Glutamatergic neuron (in vitro differentiated cells): Measurements from ENCODE around the gene RNASEH1. TPM values are rescaled to one million over a fixed set of nuclear protein-coding genes. Genes with fewer than 3 reads are reported as not detected.
"Not testable (repeated sequence)": the region's sequence is repeated elsewhere in the genome, so short reads cannot be mapped to it uniquely, and the experiment has no call there.

Experiments
- DNase-seq: peaks from one replicate; pipeline ENCODE4 v3.0.0; 2022
- H3K27ac Mint-ChIP-seq: one replicate; pipeline ENCODE4 v1.8.0; 2020; ENCODE audit warnings: mild to moderate bottlenecking, mixed read lengths, inconsistent platforms; ENCODE audit not compliant: unreplicated experiment
- H3K27me3 Mint-ChIP-seq: one replicate; pipeline ENCODE4 v1.8.0; 2020; ENCODE audit warnings: mild to moderate bottlenecking, moderate library complexity, mixed read lengths, inconsistent platforms; ENCODE audit not compliant: unreplicated experiment
- H3K36me3 Mint-ChIP-seq: one replicate; pipeline ENCODE4 v1.8.0; 2020; ENCODE audit warnings: mild to moderate bottlenecking, mixed read lengths, inconsistent platforms; ENCODE audit not compliant: unreplicated experiment
- H3K4me1 Mint-ChIP-seq: one replicate; pipeline ENCODE4 v1.8.0; 2020; ENCODE audit warnings: mild to moderate bottlenecking, low read depth, mixed read lengths, inconsistent platforms; ENCODE audit not compliant: unreplicated experiment
- H3K4me3 Mint-ChIP-seq: one replicate; pipeline ENCODE4 v1.8.0; 2020; ENCODE audit warnings: mild to moderate bottlenecking, mixed read lengths, inconsistent platforms; ENCODE audit not compliant: unreplicated experiment
- H3K9me3 Mint-ChIP-seq: one replicate; pipeline ENCODE4 v1.8.0; 2020; ENCODE audit warnings: mild to moderate bottlenecking, moderate library complexity, mixed read lengths, inconsistent platforms; ENCODE audit not compliant: unreplicated experiment
- total RNA-seq: library from RNA; stranded (reverse); fragmentation: NEBNext Ultra II Directional; extraction: Animal tissue kit (Norgen Biotek cat#: 25700); gene quantifications from one replicate; pipeline ENCODE4 v1.2.1, GENCODE V29; 2021; ENCODE audit not compliant: unreplicated experiment
- TF ChIP-seq, protein P1 (sequence below): fragments of 200-600 bp; sonication (generic); IDR thresholded peaks from one replicate; pipeline ENCODE4 v1.5.0; 2021; ENCODE audit not compliant: partially characterized antibody, unreplicated experiment

Gene RNASEH1
- total RNA-seq, 1 donor from 2014 or later: 34.6 TPM

DNA sequence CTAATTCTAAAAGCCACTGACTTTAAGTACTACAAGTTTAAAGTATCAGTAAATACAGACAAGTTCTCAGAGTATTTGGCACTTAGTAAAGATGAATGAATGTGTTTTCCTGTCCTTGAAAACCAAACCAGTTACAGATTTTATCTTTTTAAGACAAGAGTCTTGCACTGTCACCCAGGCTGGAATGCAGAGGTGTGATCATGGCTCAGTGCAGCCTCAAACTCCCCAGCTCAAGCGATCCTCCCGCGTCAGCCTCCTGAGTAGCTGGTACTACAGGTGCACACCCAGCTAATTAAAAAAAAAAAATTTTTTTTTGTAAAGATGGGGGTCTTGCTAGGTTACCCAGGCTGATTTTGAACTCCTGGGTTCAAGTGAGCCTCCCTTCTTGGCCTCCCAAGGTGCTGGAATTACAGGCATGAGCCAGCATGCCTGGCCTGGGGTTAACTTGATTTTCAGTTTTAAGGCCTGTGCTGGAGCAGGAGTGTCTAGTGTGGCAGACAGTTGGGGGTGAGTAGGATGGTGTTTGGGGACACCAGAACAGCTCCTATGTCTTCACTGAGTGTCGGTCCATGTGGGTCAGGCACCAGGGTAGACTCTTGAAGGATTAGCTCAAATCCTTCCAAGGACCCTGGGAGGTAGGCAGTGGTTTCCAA is 26.6 kb upstream of the RNASEH1 start:
- H3K36me3 Mint-ChIP-seq: peaks cover 6% of the 10 kb centered on the region
- no peak overlapping the region for H3K27ac Mint-ChIP-seq
- no peak overlapping the region for H3K4me3 Mint-ChIP-seq

GRCh38 chr2:3584076-3584475 is 25.9 kb upstream of the RNASEH1 start:
- peaks cover 3% of the 10 kb centered on the region for H3K4me1 Mint-ChIP-seq
- no peaks in the 10 kb centered on the region for H3K36me3 Mint-ChIP-seq
- no peak for DNase-seq
- H3K9me3 Mint-ChIP-seq: no peaks in the 10 kb centered on the region
- TF ChIP-seq, protein P1, sequence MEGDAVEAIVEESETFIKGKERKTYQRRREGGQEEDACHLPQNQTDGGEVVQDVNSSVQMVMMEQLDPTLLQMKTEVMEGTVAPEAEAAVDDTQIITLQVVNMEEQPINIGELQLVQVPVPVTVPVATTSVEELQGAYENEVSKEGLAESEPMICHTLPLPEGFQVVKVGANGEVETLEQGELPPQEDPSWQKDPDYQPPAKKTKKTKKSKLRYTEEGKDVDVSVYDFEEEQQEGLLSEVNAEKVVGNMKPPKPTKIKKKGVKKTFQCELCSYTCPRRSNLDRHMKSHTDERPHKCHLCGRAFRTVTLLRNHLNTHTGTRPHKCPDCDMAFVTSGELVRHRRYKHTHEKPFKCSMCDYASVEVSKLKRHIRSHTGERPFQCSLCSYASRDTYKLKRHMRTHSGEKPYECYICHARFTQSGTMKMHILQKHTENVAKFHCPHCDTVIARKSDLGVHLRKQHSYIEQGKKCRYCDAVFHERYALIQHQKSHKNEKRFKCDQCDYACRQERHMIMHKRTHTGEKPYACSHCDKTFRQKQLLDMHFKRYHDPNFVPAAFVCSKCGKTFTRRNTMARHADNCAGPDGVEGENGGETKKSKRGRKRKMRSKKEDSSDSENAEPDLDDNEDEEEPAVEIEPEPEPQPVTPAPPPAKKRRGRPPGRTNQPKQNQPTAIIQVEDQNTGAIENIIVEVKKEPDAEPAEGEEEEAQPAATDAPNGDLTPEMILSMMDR: no peak
- H3K4me3 Mint-ChIP-seq: no peak overlapping the region
- no peaks in the 10 kb centered on the region for H3K27me3 Mint-ChIP-seq
- no peak overlapping the region for H3K27ac Mint-ChIP-seq

More for the DNA sequence above, 26.6 kb upstream of the RNASEH1 start:
- H3K27me3 Mint-ChIP-seq: no peaks in the 10 kb centered on the region
- TF ChIP-seq, protein P1: no peak
- H3K4me1 Mint-ChIP-seq: no peaks in the 10 kb centered on the region
- no peak for DNase-seq
- H3K9me3 Mint-ChIP-seq: peaks cover 4% of the 10 kb centered on the region

DNA sequence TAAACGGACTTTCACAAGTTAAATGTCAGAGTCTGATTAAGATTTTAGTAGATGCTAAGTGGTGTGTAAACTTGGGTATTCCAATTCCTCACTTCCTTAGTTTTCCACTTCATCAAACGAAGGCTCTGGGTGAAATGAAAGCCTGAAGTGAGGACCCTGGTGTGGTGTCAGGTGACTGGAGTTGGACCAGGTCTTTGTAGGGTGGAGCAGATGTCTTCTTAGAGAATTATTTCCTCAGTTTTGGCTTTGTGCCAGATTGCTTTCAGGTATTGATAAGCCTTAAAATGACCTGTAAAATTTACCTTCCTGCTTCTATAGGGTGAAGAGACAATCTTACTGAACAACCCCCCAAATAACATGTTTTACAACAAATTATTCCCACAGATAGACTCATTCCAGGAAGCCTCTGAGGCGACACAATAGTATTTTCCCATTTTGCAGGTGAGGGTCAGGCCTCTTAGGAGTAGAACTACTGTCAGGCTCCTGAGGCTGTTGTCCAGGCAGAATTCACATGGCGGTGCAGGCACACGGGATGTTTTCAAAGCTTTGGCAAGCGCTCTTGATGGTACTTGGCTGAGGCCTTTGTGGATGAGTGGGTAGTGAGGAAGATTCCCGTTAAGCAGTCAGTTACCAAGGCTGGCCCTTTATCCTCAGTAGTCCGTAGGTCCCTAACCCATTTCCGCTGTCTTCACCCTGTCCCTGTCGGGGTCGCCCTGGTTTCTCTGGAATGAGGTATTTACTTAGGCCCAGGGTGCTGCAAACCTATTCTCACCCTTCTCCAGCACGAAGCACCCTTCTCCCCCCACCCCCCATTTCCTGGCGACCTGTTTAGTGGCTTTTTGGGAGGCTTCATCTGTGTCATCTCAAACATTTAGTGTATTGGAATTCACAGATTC is 23.5 kb upstream of the RNASEH1 start:
- TF ChIP-seq, protein P1: no peak
- Mint-ChIP-seq H3K9me3 (no peaks in the 10 kb centered on the region), H3K27ac (no peak overlapping the region), H3K36me3 (peaks cover under 1% of the 10 kb centered on the region), H3K4me3 (no peak overlapping the region), H3K4me1 (peaks cover 13% of the 10 kb centered on the region), H3K27me3 (no peaks in the 10 kb centered on the region)
- no peak for DNase-seq

GRCh38 chr2:3580449-3580848 is 22.3 kb upstream of the RNASEH1 start:
- H3K4me3 Mint-ChIP-seq: no peak overlapping the region
- H3K4me1 Mint-ChIP-seq: peaks cover 21% of the 10 kb centered on the region
- peaks cover 7% of the 10 kb centered on the region for H3K36me3 Mint-ChIP-seq
- H3K27ac Mint-ChIP-seq: no peak overlapping the region
- peaks cover 5% of the 10 kb centered on the region for H3K9me3 Mint-ChIP-seq
- no peaks in the 10 kb centered on the region for H3K27me3 Mint-ChIP-seq
- DNase-seq: no peak
- TF ChIP-seq, protein P1: no peak

GRCh38 chr2:3578987-3579386 is 20.9 kb upstream of the RNASEH1 start:
- TF ChIP-seq, protein P1: no peak
- peaks cover 9% of the 10 kb centered on the region for H3K9me3 Mint-ChIP-seq
- DNase-seq: no peak
- H3K4me1 Mint-ChIP-seq: peaks cover 21% of the 10 kb centered on the region
- no peak overlapping the region for H3K4me3 Mint-ChIP-seq
- H3K36me3 Mint-ChIP-seq: peaks cover 7% of the 10 kb centered on the region
- H3K27me3 Mint-ChIP-seq: peaks cover 2% of the 10 kb centered on the region
- H3K27ac Mint-ChIP-seq: peak overlapping the region; percentile 4

DNA sequence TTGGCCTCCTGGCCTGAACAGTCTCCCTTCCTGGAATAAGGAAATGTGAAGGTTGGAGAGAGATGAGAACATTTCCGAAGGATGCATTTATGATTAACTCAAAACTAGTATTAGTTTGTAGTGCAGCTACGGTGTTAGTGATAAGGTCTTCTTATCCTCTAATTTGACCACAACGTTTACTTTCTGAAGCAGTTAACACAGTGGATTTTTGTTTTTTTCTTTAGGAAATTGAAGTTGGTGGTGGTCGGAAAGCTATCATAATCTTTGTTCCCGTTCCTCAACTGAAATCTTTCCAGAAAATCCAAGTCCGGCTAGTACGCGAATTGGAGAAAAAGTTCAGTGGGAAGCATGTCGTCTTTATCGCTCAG is 18.1 kb upstream of the RNASEH1 start:
- Mint-ChIP-seq H3K4me1 (peaks cover 25% of the 10 kb centered on the region), H3K27ac (peak overlapping the region; percentile 89), H3K4me3 (peak overlapping the region; percentile 94), H3K36me3 (peaks cover 11% of the 10 kb centered on the region)
- not testable (repeated sequence) for H3K27me3 Mint-ChIP-seq, H3K9me3 Mint-ChIP-seq, DNase-seq
